OCI-M1 (cell line): ENCODE results near the gene STPG3.
"Not testable (repeated sequence)": the region's sequence is repeated elsewhere in the genome, so short reads cannot be mapped to it uniquely, and the experiment has no call there.

Experiments
- DNase-seq: peaks from one replicate; lab custom pipeline; 2025; lab: John Stamatoyannopoulos, UW

STPG3 gene

GRCh38 chr9:137234055-137234697 lies 16.9 kb upstream of the STPG3 start:
- DNase-seq, result no peak

GRCh38 chr9:137234758-137235423 lies 16.2 kb upstream of the STPG3 start:
- DNase-seq, result no peak

GRCh38 chr9:137235424-137236237 lies 15.5 kb upstream of the STPG3 start:
- DNase-seq, result no peak

GRCh38 chr9:137236238-137236935 lies 14.7 kb upstream of the STPG3 start:
- DNase-seq, result peak; percentile 92

GRCh38 chr9:137236936-137237421 lies 14.1 kb upstream of the STPG3 start:
- DNase-seq, result no peak

GRCh38 chr9:137237759-137238726 lies 13.0 kb upstream of the STPG3 start:
- no peak for DNase-seq

GRCh38 chr9:137239541-137240200 lies 11.4 kb upstream of the STPG3 start:
- not testable (repeated sequence) for DNase-seq

GRCh38 chr9:137240318-137240840 lies 10.7 kb upstream of the STPG3 start:
- peak; percentile 87 for DNase-seq

GRCh38 chr9:137240841-137241489 lies 10.1 kb upstream of the STPG3 start, which contains the start of gene TUBB4B:
Gene TUBB4B, plus strand, starts transcription at chr9:137241287. Its CDS starts 74 bp downstream, at chr9:137241361.
- peak; percentile 99 for DNase-seq

- DNase-seq, result peak; percentile 59
Observed at GRCh38 chr9:137241490-137242268, 9.4 kb upstream of the STPG3 start.

- no peak for DNase-seq
Observed at GRCh38 chr9:137242269-137243203, 8.6 kb upstream of the STPG3 start.

- not testable (repeated sequence) for DNase-seq
Observed at GRCh38 chr9:137243266-137243625, 7.8 kb upstream of the STPG3 start.

- DNase-seq, result no peak
Observed at GRCh38 chr9:137243626-137244485, 7.2 kb upstream of the STPG3 start.

GRCh38 chr9:137244486-137245449 lies 6.3 kb upstream of the STPG3 start:
- DNase-seq, result no peak
